ENCODE measurements around the gene MAD2L2.

Gene MAD2L2

DNA sequence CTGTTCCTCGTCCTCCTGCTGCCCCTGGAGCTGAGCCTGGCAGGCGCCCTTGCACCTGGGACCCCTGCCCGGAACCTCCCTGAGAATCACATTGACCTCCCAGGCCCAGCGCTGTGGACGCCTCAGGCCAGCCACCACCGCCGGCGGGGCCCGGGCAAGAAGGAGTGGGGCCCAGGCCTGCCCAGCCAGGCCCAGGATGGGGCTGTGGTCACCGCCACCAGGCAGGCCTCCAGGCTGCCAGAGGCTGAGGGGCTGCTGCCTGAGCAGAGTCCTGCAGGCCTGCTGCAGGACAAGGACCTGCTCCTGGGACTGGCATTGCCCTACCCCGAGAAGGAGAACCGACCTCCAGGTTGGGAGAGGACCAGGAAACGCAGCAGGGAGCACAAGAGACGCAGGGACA, 25.3 kb upstream of the MAD2L2 start:
- DNase-seq (ENCODE audit: extremely low spot score, insufficient read length, low read depth) (no peak), FAIRE-seq (no peak)

DNA sequence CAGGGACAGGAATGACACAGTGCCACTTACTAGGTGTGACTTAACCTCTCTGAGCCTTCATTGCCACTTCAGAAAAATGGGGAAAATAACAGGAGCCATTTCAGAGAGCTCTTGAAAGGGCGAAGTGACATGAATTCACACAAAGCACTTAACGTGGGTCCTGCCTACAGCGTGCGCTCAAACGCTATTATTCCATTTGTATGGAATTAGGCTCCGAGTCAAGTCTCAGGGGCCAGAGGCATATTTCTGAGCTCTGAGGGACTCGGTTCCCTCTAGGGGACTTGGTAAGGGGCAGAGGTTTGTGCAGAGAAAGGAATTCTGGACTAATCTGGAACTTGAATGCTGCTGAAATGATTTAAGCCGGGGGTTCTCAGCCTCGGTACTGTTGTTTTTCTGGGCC, 24.6 kb upstream of the MAD2L2 start:
- DNase-seq (ENCODE audit: extremely low spot score, insufficient read length, low read depth) (no peak), FAIRE-seq (no peak)

DNA sequence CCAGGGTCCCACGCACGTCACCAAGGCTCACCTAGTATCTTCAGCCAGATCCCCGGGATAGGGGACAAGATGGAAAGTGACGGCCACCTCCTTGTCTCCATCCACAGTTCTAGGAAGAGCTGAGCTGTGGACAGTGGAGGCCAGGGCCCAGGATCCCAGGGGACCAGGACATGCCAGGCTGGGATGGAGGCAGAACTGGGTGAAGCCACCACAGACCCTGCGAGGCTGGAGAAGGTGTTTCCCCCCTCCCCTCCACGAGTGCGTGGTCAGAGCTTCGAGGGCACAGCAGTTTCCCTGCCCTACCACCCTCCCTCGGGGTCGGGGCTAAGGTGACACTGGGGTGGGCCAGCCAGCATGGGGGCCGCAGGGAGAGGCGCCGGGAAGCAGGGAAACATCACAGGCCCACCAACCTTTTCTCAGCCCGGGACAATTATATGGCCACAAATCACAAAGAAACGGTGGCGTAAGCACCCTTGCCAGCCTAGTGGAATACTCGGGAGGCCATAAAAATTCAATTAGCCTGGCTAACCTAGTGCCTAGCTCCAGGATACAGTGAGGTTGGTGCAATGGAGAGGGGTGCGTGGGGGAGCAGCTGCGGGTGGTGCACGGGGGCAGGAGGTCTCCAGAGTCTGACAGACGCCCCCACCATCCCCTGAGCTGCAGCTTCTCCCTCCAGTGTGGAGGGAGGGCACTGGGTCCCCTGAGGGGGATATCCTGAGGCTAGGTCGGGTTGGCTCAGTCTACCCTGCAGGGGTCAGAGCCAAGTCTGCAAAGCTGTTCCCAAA, 23.9 kb upstream of the MAD2L2 start:
- FAIRE-seq (no peak), DNase-seq (ENCODE audit: extremely low spot score, insufficient read length, low read depth) (no peak)

DNA sequence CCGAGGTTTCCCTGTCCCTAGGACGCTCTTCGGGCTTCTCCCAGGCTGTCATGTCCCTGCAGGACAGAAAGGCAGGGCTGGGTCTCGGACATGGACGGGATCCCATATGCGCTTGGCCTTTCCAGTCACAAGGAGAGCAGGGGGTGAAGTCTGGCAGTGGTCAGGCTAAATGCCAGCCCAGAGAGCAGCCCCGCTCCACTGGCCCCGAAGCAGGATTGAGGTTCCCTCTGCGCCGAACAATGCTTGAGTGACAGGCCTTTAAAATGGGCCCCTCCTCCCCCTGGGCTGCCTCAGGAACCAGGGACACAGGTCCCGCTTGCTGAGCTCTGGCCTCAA, 23.2 kb upstream of the MAD2L2 start:
- no peak for DNase-seq (ENCODE audit: extremely low spot score, insufficient read length, low read depth)
- no peak for FAIRE-seq

DNA sequence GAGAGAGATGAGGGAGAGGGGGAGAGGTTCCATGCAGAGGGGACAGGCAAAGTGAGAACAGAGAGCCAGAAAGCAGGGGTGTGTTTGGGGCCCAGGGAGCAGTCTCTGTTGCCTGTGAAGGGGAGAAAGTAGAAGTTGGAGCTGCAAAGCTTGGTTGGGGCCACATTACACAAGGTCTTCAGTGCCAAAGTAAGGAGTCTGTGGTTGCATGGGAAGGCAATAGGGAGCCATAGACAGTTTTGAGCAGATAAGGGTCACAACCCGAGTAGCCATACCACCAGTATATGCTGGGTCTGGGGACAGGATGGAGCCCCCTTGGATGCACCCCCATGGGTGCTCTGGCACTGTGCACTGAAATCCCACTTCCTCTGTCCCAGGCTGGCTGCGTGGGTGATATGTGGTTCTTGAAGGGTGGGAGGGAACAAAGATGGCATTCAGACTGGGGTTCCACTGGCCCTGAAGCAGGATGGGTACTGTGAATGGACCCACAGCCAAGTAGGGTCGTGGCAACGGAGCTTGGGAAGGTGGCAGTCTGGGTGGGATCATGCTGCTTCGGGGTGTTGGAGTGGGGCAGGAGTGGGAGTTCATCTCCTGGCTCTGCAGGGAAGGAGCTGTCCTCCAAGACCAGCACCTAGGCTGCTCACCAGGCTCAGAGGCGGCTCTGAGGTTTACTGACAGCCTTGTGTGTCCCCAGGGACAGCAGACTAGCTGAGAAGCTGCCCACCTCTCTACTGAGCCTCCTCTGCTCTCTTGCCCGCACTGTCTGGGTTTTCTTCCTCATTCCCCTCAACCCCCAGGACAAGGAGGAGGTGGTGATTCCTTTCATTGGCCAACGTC, 22.6 kb upstream of the MAD2L2 start:
- FAIRE-seq (no peak), DNase-seq (ENCODE audit: extremely low spot score, insufficient read length, low read depth) (no peak)

DNA sequence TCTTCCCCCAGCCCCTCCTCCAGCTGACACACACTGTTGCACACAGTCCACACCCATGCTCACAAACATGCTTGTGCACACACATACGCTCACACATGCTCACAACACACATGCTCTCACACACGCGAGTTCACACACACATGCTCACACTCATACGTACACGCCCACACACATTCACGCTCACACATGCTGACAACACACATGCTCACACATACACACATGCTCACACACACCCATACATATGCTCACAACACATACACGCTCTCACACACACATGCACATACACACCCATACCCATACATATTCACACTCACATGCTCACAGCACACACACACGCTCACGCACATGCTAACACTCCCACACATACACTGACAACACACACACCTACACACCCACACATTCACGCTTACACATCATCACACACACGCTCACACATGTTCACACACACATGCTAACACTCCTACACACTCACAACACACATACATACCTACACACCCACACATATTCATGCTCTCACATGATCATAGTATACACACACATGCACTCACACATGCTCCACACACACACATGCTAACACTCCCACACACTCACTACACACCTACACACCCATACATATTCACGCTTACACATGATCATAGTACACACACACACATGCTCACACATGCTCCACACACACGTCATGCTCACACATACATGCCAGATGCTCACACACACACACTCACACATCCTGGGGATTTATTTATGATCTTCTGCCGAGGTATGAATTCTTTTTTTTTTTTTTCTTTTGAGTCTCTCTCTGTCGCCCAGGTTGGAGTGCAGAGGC, 21.2 kb upstream of the MAD2L2 start:
- FAIRE-seq, result no peak
- no peak for DNase-seq (ENCODE audit: extremely low spot score, insufficient read length, low read depth)

DNA sequence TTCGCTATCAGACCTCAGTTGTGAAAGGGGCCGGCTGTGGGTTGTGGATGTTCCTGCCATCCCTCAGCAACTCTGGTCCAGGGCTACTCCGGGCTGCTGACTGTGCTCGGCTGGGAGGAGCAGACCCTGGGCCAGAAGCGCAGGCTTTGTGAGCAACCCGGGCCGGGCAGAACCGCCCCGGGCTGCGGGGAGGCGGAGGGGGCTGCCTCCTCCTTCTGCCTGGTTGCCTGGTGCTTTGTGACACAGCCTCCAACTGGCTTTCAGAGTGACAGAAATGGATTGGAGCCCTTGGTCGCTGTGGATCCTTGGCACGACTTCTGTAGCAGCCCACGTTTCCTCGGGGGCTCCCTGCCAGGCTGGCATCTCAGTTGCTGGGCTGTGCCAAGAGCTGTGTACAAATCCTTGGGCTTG, 20.6 kb upstream of the MAD2L2 start:
- FAIRE-seq (no peak), DNase-seq (ENCODE audit: extremely low spot score, insufficient read length, low read depth) (no peak)

DNA sequence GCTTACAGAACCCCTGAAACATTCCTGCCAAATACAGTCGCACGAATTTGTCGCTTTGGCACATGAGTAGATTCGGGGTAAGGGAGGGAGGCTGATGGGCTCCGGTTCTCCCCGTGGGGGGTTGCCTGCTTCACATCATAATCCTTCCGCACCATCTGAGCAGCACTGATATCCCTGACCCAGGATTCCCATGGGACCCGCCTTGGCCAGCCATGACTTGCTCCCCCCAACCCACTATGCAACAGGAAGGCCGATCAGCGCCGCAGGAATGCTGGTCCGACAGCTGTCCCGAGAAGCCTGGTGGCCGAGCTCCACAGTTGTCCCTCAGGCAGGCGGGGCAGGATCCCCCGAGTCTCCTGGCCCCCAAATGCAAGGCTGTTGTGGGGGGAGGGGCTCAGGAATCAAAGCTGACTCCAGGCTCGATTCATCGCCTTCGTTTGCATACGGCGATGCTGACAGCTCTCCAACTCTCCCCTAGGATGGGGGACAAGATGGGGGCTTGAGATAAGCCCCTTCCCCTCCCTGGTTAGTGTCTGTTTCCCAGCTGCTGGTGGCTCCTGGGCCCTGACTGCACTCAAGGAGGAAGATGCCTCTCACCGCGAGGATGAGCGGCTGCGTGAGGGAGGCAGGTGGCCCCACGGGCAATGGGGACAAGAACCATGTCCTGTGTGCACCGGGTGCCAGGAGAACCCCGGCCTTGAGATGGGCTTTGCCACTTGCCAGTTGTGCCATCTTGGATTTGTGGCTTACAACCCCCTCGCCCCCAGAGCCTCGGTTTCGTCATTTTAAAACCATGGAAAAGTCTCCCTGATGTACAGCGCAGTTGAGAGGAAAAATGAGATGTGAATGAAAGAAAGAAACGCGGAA, 19.9 kb upstream of the MAD2L2 start:
- FAIRE-seq, result no peak
- no peak for DNase-seq (ENCODE audit: extremely low spot score, insufficient read length, low read depth)

DNA sequence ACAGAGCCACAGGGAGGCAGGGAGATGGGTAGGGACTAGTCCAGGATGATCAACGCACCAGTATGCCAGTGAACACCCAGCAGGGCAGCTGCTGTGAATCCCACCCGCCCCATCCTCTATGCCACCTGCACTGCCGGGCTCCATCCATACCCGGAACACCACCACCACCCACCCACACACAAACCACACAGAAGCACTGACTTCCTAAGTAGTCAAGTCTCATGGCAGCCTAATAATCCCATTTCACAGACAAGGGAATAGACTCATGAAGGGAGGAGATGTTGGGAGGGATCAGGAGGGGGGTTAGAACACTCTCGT, 16.9 kb upstream of the MAD2L2 start:
- DNase-seq (ENCODE audit: extremely low spot score, insufficient read length, low read depth) (no peak), FAIRE-seq (no peak)

DNA sequence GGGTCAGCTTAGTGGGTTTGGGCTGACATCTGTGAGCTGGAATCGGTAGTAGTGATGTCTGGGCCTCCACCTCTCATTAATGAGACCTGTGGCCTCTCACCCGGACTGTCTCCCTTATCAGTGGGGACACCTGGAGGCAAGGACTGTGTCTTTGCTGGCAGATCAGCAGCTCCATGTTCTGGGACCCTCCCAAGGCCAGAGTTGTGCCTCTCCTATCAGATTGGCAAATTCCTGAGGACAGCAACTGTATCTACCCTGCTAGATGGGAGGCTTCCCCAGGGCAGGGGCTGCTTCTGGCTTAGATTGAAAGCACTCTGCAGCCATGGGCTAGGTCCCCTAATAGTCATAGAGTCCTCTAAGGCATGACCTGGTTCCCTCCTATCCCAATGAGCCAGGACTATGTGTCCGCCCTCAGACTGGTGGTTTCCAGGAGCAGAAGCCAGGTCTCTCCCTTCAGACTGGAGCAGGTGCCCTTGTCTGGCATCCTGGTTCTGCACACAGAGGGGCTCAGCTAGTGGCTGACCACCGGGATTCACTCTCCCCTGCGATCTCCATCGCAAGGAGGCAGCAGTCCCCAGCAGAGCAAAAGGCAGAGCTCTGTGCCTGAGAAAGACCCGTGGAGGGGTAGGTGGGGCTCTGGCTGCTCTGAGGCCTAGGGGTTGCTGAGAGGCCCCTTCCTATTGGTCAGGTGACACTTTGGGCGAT, 16.4 kb upstream of the MAD2L2 start:
- no peak for DNase-seq (ENCODE audit: extremely low spot score, insufficient read length, low read depth)
- FAIRE-seq, result no peak

DNA sequence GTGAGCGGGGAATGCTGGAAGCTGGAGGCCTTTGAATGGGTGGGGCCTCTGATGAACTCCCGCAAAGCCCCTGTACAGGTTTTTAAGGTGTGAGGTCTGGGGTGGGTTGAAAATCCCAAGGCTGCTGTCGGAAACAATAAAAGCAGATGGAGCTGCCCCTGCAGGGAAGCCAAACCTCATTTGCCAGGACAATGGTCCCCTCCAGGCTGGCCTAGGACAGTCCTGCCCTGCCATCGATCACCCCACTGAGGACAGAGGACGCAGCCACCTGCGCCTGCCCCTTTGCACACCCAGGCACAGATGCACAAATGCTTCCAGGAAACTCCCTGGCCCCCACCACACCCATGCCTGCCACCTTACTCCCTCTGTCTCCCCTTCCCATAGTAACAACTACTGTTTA, 14.9 kb upstream of the MAD2L2 start:
- FAIRE-seq (no peak), DNase-seq (ENCODE audit: extremely low spot score, insufficient read length, low read depth) (no peak)

DNA sequence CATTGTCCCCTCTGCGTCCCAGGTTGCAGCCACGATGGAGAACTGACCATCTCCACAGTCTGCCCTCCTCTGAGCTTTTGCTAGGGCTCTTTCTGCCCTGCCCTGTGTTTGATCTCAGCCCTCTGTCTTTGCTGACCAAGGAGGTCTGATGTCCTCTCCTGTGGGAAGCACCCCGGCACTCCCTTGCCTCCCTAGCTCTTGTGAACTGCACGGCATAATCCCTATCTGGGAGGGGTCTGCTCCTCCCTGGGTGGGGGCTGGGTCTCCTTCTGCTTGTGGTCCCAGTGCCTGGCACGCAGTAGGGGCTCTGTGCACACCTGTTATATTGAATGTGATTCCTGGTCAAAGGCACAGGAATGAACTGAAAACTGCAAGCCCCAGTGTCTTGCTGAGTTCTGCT, 13.0 kb upstream of the MAD2L2 start:
- no peak for FAIRE-seq

DNA sequence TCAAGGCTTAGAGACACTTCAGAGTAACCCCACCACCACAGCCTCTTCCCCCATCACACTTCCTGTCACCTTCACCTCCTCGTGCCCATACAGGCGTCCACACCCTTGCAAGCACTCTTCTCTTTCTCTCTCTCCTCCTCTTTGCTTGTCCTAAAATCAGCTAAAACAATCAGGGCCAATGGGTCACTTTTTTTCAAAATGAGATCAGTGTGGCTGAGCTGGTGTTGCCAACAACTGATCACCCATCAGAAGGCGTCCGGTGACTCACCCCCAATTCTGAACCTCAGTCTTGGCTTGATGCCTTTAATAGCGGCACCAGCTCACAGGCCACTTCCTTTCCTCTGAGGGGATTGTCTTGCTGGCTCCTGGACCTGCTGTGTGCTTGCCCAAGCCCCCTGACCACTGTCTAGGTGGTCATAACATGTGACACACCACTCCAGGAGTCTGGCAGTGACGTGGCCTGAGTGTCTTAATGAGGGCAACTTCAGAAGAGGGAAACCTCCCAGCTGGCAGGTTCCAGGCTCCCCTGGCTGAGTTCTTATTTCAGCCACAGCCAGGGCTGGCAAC, 12.2 kb upstream of the MAD2L2 start:
- no peak for FAIRE-seq
- DNase-seq (ENCODE audit: extremely low spot score, insufficient read length, low read depth), result no peak

More for the DNA sequence above, 13.0 kb upstream of the MAD2L2 start:
- DNase-seq (ENCODE audit: extremely low spot score, insufficient read length, low read depth), result no peak

DNA sequence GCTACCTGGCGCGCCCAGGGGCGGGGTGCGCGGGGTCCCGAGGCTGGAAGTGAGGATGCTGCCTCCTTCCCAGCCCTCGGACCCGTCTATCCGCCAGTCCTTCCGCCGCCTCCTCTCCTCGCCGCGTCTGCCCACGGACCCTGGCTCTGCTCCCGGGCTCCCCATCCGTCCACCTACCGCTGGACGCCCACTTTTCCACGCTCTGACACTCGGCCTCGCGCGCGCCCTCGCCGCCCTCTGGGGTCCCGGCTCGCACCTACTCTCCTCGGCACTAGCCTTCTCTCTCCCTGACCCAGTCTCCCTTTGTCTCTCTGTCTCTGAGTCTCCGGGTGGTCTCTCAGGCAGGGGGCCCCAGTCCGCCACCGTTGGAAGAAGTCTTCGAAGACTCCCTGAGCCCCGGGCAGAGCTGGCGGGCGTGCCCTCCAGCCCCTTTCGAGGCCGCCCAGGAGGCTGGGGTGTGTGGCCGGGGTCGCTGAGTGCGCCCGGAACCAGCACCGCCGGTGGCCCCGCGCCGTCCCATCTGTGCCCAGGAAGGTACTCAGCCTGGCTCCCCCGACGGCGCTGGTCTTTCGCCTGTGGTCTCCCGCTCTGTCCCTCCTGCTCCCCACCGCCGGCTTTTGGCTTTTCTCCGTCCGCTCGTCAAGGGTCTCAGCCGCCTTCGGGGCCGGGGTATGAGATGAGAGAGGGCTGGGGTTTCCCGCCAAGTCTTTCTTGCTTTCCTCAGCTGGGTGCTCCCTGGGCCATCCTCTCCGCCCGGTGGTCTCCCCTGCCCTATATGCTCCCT, 11.2 kb upstream of the MAD2L2 start:
- DNase-seq (ENCODE audit: extremely low spot score, insufficient read length, low read depth), result no peak
- FAIRE-seq, result no peak

DNA sequence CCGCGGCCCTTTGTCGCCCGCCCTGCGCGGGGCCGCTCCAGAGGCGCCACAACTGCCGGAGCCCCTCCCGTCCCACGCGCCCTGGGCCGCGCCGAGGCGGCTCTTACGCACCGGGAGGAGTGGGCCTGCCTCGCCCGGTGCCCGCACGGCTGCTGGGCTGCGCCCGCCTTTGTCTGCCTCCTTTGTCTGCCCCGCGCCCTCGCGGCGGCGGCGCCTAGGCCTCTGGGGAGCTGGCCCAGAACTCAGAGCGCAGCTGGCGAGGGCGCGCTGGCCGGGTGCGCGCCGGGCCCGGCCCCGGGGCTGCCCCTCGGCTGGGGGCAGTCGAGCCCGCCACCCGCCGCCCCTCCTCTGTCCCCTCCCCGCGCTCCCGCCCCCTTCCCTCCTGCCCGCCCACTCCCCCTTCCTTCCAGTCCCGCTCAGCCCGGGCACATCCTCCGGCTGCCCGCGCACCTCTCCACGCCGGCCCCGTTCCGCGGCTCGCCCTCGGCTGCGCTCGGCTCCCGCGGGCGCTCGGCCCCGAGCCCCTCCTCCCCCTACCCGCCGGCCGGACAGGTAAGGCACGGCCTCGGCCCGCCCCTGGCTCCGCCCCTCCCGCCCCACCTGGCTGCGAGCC, 10.5 kb upstream of the MAD2L2 start, which contains the start of gene DRAXIN:
TSS of gene DRAXIN (plus strand) at position 409 of the 613 bp plus-strand sequence. CDS start 14,549 bp downstream, outside the sequence.
- no peak for DNase-seq (ENCODE audit: extremely low spot score, insufficient read length, low read depth)
- FAIRE-seq, result no peak

DNA sequence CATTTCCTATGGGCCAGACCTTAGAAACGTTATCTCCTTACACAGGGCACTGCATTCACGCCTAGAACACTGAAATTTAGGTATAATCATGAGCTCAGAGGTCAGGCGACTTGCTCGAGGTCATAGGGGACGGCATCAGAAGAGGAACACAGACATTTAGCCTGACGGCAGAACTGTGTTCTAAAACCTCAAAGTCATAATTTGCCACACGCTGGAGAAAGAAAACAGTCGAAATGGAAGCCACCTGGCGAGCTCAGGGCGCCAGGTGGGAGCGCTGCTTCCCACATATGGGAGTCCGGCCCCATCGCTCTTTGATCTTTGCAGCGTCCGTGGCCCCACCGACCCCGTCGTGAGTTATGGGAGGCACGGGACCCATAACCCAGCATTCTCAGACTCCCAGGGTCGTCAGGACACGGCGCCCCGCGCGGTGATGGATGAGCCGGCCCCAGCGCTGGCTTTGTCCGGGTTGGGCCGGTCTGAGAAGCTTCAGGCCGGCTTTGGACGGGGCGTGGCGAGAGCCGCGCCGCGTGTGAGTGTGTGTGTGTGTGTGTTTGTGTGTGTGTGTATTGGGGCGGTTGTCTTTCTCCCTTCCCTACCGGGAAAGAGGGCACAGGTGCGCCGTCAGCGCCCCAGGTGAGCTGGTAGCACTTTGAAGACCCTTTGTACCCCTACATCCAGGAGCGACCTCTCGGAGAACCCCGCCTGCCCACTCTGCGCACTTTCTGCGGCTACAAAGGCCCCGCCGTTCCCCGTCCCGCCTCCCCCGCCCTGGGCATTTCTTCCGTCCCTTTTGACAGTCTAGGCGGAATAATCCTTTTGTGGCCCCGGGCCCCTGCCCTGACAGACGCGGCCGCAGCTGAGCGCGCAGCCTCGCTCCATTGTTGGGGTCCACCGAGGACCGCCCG, 9.7 kb upstream of the MAD2L2 start:
- DNase-seq (ENCODE audit: extremely low spot score, insufficient read length, low read depth) (no peak), FAIRE-seq (no peak)

DNA sequence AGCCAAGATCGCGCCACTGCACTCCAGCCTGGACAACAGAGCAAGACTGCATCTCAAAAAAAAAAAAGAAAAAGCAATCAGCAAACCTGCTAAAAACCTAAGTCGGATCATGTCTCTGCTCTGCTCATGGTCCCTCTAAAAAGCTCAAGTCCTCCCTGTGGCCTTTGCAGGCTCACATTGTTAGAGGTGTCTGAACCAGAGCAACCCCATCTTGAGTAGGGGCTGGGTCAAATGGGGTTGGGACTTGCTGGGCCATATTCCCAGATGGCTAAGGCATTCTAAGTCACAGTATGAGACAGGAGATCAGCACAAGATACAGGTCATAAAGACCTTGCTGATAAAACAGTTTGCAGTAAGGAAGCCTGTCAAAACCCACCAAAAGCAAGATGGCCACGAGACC, 7.6 kb upstream of the MAD2L2 start:
- no peak for DNase-seq (ENCODE audit: extremely low spot score, insufficient read length, low read depth)
- no peak for FAIRE-seq
